Fibroblast of skin of scalp (primary cell): ENCODE results near the gene ZNF202. TPM values are rescaled to one million over a fixed set of nuclear protein-coding genes. Genes with fewer than 3 reads are reported as not detected.
"Not testable (repeated sequence)": the region's sequence is repeated elsewhere in the genome, so short reads cannot be mapped to it uniquely, and the experiment has no call there.

Source experiments
- DNase-seq: peaks from one replicate; pipeline ENCODE4 v3.0.0-alpha.2; 2013
- polyA plus RNA-seq, 2 experiments: library from polyadenylated mRNA; unstranded; fragments of 120-200 nt; gene quantifications; one replicate each; pipeline ENCODE4 v1.2.1, GENCODE V29; 2013; ENCODE audit not compliant: insufficient read length in 2 of 2

The ZNF202 gene
- 9.0 TPM for polyA plus RNA-seq (2013, experiment 1 of 2; ENCODE audit: insufficient read length)
- 9.9 TPM for polyA plus RNA-seq (2013, experiment 2 of 2; ENCODE audit: insufficient read length)

DNA sequence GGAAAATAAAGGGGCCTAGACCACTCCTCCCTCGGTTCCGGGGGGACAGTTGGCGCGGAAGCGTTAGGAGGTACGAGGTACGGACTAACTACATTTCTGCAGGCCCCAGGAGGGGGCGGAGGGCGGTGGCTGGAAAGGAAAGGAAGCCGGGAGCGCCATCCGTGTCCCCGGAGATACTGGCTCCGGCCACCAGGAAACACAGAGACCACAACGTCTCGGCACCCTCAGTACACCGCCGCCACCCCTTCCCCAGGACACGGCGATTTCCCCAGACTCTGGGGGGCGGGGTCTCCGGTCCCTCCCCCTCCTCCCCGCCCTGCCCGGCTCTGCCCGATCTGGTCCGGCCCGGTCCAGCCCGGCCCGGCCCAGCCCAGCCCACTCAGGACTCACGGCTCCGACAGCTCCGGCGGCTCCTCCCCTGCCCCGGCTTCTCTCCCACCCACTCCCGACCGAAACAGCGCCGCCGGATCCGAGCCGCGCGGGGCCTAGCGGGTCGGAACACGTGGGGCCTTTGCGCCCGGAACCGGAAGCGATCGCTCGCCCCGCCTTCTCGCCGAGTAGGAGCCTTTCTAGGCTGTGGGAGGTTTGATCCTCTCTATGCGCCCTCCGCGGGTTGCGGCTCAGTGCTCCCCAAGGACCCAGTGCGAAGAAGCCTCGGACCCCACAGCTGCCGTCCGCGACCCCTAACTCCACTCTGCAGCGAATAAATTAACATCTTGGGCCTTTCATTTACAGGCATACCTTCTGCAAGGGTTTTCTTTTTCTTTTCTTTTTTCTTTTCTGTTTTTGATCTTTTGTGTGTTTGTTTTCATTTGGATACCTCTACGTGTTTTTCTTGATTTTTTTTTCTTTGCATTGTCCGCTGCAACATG is at the start of gene ZNF202:
TSS of gene ZNF202 (minus strand) at position 502 of the 872 bp plus-strand sequence. CDS start 10,772 bp downstream, outside the sequence.
- DNase-seq: peak; percentile 90

GRCh38 chr11:123783536-123783935 is 42.1 kb upstream of the ZNF202 start:
- no peak for DNase-seq

GRCh38 chr11:123778511-123778910 is 37.1 kb upstream of the ZNF202 start:
- DNase-seq: no peak

GRCh38 chr11:123775715-123776549 is 34.5 kb upstream of the ZNF202 start:
- no peak for DNase-seq

DNA sequence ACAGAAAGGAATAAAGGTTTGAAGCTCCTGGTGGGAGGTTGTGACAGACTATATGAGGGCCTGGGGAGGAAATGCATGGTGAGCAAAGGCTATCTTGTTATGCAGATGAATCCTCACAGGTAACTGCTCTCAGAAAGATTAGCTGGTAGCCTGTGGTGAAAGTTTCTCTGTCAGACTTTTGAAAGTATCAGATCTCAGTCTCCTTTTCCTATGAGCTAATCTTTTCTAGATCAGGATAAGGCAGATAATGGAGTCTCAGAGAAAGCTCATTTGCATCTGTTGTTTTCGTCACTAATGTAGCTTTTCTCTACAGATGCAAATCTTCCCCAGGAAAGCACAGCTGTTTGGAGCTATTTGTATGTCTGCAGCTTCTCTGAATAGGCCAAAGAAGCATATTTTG is 33.8 kb upstream of the ZNF202 start:
- DNase-seq: no peak

- DNase-seq: no peak
Observed at GRCh38 chr11:123773959-123774358, 32.5 kb upstream of the ZNF202 start.

DNA sequence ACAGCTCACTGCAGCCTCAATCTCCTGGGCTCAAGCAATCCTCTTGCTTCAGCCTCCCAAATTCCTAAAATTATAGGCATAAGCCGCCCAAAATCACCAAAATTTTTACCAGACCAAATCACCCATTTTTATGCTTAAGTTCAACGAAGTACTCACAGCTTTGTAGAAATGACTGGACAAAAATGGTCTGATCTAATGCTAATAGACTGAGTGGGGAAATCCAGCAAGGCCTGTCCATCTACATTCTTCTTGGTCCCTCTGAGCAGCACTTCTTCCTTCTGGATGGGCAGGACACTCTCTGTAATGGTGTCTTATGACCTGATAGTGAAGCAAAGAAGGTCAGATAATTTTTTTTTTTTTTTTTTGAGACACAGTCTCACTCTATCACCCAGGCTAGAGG is 31.6 kb upstream of the ZNF202 start:
- no peak for DNase-seq

DNA sequence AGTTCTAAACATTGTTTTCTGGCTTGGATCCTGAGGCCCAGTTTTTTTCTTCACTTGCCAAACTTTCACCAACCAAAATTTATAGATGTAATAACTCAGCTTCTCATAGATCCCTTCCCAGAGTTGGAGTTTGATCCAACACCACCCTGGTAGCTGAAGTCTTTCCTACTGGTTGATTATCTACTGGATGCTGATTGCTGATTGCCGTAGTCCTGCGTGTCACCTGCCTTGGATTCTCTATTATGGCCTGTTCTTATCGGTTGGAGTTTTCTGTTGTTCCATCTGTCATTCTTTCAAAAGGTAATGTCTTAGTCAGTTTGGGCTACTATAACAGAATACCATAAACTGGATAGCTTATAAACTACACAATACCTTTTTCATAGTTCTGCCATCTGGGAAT is 30.2 kb upstream of the ZNF202 start:
- DNase-seq: no peak

DNA sequence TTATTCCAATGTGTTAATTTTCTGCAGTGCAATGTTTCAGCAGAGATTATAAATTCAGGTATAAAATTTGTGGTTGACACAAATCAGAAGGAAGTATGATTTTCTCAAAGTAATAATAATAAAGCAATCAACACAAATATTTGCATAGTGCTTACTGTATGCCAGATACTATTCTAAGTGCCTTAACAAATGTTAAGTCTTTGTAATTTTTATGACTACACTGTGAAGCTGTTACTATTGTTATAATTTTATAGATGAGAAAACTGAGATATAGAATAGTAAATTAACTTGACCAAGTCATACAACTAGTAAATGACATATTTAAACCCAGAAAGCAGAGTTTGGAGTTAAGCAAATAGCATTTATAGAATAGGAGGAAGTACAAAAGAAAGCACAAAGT is 29.3 kb upstream of the ZNF202 start:
- DNase-seq: no peak

DNA sequence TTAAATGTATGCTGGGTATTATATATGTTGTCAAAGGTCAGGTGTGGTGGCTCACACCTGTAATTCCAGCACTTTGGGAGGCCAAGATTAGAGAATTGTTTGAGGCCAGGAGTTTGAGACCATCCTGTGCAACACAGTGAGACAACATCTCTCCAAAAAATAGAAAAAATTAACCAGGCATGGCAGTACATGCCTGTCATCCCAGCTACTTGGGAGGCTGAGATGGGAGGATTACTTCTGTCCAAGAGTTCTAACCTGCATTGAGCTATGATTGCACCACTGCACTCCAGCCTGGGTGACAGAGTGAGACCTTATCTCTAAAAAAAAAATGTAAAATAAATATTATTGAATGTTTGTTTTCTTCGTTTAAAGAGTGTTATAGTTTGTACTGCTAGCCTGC is 24.1 kb upstream of the ZNF202 start:
- no peak for DNase-seq

DNA sequence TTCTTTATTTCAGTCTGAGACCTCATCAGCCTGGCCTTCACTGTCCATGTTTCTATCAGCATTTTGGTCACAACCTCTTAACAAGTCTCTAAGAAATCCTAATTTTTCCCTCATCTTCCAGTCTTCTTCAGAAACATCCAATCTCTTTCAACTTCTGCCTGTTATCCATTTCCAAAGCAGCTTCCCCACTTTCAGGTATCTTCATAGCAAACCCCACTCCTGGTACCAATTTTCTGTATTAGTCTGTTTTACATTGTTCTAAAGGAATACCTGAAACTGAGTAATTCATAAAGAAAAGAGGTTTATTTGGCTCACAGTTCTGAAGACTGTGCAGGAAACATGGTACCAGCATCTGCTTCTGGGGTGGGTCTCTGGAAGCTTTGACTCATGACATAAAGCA is 21.0 kb upstream of the ZNF202 start:
- DNase-seq: no peak

DNA sequence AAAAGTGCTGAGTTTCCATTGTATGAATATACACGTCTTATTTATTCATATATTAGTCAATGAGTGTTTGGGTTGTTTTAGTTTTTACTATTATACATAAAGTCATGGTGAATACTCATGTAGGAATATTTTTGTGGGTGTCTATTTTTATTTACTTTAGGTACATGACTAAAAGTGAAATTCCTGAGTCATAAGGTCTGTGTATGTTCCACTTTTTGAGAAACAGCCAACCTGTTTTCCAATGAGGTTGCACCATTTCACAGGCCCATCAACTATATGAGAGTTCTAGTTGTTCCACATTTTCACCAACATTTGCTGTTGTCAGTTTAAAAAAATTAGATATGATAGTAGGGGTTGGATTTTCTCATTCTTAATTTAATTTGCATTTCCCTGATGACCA is 19.4 kb upstream of the ZNF202 start:
- no peak for DNase-seq

- no peak for DNase-seq
Observed at GRCh38 chr11:123757976-123758375, 16.5 kb upstream of the ZNF202 start.

GRCh38 chr11:123755813-123756212 is 14.4 kb upstream of the ZNF202 start:
- no peak for DNase-seq

- DNase-seq: no peak
Observed at GRCh38 chr11:123755344-123755743, 13.9 kb upstream of the ZNF202 start.

GRCh38 chr11:123754101-123754568 is 12.7 kb upstream of the ZNF202 start, which contains the start of gene OR6X1:
OR6X1 (minus strand) TSS chr11:123754518; CDS start chr11:123754518, 0 bp downstream.
- no peak for DNase-seq

DNA sequence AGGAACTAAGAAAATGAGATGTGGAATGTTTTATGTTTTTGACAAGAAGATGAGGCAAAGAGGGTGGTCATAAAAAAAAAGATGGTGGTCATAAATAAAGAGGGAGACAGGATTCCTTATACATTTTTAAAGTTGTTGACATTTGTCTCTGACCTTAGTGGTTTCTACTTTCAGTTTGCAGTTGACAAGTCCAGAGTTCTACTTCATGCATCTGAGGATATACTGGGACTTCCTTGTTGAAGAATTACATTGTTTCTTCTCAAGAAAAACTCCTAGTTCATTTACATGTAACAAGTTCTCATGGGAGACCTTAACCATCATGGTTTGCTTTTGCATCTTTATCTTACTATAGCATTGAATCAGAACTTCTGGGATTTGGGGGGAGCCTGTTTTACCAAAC is 11.7 kb upstream of the ZNF202 start:
- no peak for DNase-seq

- DNase-seq: no peak
Observed at GRCh38 chr11:123751781-123752180, 10.3 kb upstream of the ZNF202 start.

- not testable (repeated sequence) for DNase-seq
Observed at GRCh38 chr11:123748349-123748748, 6.9 kb upstream of the ZNF202 start.

GRCh38 chr11:123745764-123746451 is 4.4 kb upstream of the ZNF202 start:
- no peak for DNase-seq

DNA sequence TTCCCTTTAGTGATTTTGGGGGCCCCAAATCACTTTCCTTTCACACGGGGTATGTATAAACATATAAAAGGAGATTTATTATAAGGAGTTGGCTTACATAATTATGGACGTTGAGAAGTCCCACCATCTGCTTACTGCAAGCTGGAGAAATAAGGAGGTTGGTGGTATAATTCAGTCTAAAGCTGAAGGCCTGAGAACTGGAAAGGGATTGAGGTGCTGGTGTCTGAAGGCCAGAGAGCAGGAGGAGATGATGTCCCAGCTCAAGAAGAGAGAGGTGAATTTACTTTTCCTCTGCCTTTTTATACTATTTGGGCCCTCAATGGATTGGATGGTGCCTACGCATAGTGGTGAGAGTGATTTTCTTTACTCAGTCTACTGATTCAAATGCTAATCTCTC is 1.3 kb upstream of the ZNF202 start:
- DNase-seq: no peak

DNA sequence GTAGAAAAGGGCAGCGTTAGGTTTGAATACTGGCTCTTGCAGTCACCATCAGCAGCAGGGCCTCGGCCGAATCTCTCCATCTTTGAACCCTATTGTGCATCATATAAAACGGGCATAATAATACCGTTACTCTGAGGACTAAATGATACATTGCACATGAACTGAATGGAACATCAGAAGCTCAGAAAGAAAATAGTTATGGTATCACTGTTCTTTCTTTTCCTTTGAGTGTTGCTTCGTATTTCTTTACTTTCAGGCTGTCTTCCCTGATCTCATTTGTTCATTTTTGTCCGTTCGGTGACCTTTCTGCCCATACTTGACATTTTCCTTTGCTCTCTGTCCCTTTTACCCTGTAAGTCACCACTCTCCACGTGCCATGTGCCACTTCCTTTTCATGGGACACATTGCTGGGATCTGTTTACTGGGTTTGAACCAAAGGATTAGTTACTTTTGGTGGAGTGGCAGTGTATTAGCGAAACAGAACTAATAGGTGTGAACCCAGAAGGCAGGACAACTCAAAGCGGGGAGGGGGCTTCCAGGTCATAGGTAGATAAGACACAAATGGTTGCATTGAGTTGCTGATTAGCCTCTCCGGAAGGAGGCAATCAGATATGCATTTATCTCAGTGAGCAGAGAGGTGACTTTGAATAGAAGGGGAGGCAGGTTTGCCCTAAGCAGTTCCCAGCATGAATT is 717 bp upstream of the ZNF202 start:
- DNase-seq: peak; percentile 4
